Measurements from ENCODE around the gene COX11.

The COX11 gene

GRCh38 chr17:54951286-54951685 is 17.2 kb downstream of the COX11 start:
- H3K27me3 ChIP-seq (ENCODE audit: insufficient read depth, poor library complexity, severe bottlenecking), result no peaks in the 10 kb centered on the region
- peaks cover 13% of the 10 kb centered on the region for H3K4me1 ChIP-seq (ENCODE audit: insufficient read depth, poor library complexity, severe bottlenecking)
- no peak overlapping the region for H3K4me3 ChIP-seq (ENCODE audit: severe bottlenecking)
- TF ChIP-seq CTCF (IDR thresholded peaks at IDR 0.05; ENCODE audit: poor library complexity, severe bottlenecking), result no peak
- H3K27ac ChIP-seq (ENCODE audit: poor library complexity, severe bottlenecking), result no peak overlapping the region
- H3K9me3 ChIP-seq (ENCODE audit: severe bottlenecking), result no peaks in the 10 kb centered on the region
- ATAC-seq (ENCODE audit: low read depth) (no peak), DNase-seq (ENCODE audit: low spot score) (no peak)
- H3K36me3 ChIP-seq (ENCODE audit: low read depth), result peaks cover 58% of the 10 kb centered on the region

DNA sequence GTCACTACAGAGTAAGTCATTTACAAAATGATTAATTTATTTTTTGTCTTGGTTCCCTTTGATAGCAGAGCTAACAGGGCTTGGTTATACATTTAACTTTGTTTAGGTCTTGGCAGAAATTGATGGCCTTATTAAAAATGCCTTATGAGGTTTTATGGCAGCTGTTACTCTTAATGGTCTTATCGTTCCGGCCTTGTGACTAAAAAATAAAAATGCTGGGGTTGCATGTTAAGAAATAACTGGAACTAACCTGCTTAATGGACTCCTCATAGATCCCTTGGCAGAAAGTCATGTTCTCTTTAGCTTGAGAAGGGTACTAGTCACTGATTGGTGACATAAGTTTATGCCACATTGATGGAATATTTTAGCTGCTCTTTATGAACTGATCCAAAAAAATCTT is 18.3 kb downstream of the COX11 start:
- Histone ChIP-seq H3K27me3 (ENCODE audit: insufficient read depth, poor library complexity, severe bottlenecking) (no peaks in the 10 kb centered on the region), H3K36me3 (ENCODE audit: low read depth) (peaks cover 66% of the 10 kb centered on the region), H3K4me1 (ENCODE audit: insufficient read depth, poor library complexity, severe bottlenecking) (peaks cover 13% of the 10 kb centered on the region), H3K4me3 (ENCODE audit: severe bottlenecking) (no peak overlapping the region), H3K27ac (ENCODE audit: poor library complexity, severe bottlenecking) (no peak overlapping the region), H3K9me3 (ENCODE audit: severe bottlenecking) (no peaks in the 10 kb centered on the region)
- no peak for TF ChIP-seq CTCF (IDR thresholded peaks at IDR 0.05; ENCODE audit: poor library complexity, severe bottlenecking)
- ATAC-seq (ENCODE audit: low read depth) (no peak), DNase-seq (ENCODE audit: low spot score) (no peak)

- no peak for DNase-seq (ENCODE audit: low spot score)
- Histone ChIP-seq H3K4me1 (ENCODE audit: insufficient read depth, poor library complexity, severe bottlenecking) (peaks cover 13% of the 10 kb centered on the region), H3K36me3 (ENCODE audit: low read depth) (peaks cover 57% of the 10 kb centered on the region), H3K9me3 (ENCODE audit: severe bottlenecking) (no peaks in the 10 kb centered on the region), H3K4me3 (ENCODE audit: severe bottlenecking) (no peak overlapping the region), H3K27ac (ENCODE audit: poor library complexity, severe bottlenecking) (peak overlapping the region; percentile 20), H3K27me3 (ENCODE audit: insufficient read depth, poor library complexity, severe bottlenecking) (no peaks in the 10 kb centered on the region)
- peak; percentile 95 for ATAC-seq (ENCODE audit: low read depth)
- TF ChIP-seq CTCF (IDR thresholded peaks at IDR 0.05; ENCODE audit: poor library complexity, severe bottlenecking), result no peak
Measured at GRCh38 chr17:54948380-54948779, 20.1 kb downstream of the COX11 start.

DNA sequence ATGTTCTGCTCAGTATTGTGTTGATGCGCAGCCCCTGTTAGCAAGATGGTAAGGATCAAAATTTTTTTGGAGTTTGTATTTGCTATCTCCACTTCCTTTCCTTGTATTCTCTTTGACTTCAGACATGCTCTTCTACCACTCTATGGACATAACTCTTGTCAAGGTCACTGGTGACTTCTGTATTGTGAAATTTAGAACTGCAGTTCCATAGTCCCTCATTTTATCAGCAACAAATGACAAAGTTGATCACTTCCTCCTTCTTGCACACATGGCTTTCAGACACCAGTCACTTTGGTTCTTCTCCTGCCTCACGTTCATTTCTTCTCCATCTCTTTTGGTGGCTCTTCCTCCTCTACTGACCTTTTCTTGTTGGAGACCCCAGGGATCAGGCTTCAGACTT is 21.1 kb downstream of the COX11 start:
- Histone ChIP-seq H3K4me3 (ENCODE audit: severe bottlenecking) (no peak overlapping the region), H3K27me3 (ENCODE audit: insufficient read depth, poor library complexity, severe bottlenecking) (no peaks in the 10 kb centered on the region), H3K9me3 (ENCODE audit: severe bottlenecking) (no peaks in the 10 kb centered on the region), H3K36me3 (ENCODE audit: low read depth) (peaks cover 65% of the 10 kb centered on the region), H3K4me1 (ENCODE audit: insufficient read depth, poor library complexity, severe bottlenecking) (peaks cover 13% of the 10 kb centered on the region), H3K27ac (ENCODE audit: poor library complexity, severe bottlenecking) (peak overlapping the region; percentile 20)
- ATAC-seq (ENCODE audit: low read depth), result no peak
- TF ChIP-seq CTCF (IDR thresholded peaks at IDR 0.05; ENCODE audit: poor library complexity, severe bottlenecking), result no peak
- no peak for DNase-seq (ENCODE audit: low spot score)

GRCh38 chr17:54945671-54946070 is 22.8 kb downstream of the COX11 start:
- Histone ChIP-seq H3K9me3 (ENCODE audit: severe bottlenecking) (no peaks in the 10 kb centered on the region), H3K4me3 (ENCODE audit: severe bottlenecking) (no peak overlapping the region), H3K4me1 (ENCODE audit: insufficient read depth, poor library complexity, severe bottlenecking) (peaks cover 13% of the 10 kb centered on the region), H3K27ac (ENCODE audit: poor library complexity, severe bottlenecking) (no peak overlapping the region), H3K36me3 (ENCODE audit: low read depth) (peaks cover 65% of the 10 kb centered on the region), H3K27me3 (ENCODE audit: insufficient read depth, poor library complexity, severe bottlenecking) (no peaks in the 10 kb centered on the region)
- ATAC-seq (ENCODE audit: low read depth) (no peak), DNase-seq (ENCODE audit: low spot score) (no peak)
- TF ChIP-seq CTCF (IDR thresholded peaks at IDR 0.05; ENCODE audit: poor library complexity, severe bottlenecking), result no peak
